ENCODE data around the gene AZI2.

DNA sequence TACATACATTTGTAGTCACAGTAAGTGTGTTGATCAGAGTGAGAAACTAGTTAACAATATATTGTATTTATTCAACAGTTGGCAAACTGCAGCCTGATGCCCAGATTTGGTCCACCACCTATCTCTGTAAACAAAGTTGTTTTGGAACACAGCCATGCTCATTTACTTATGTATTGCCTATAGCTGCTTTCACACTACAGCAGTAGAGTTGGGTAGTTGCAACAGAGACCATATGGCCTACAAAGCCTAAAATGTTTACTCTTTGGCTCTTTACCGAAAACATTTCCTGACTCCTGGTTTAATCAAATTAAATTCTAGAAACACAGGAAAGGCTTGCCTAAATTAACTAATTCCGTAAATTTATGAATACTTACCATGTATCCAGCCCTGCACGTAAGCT, 67.8 kb downstream of the AZI2 start:
- TF ChIP-seq POLR2AphosphoS5 (IDR thresholded peaks at IDR 0.05; ENCODE audit: borderline replicate concordance, low read depth, low read length) (no peak), EZH2 (IDR thresholded peaks at IDR 0.05) (no peak)

Measured in SK-N-MC (cell line).